HepG2 (cell line): ENCODE measurements around the gene FXYD6. TPM values are rescaled to one million over a fixed set of nuclear protein-coding genes. Genes with fewer than 3 reads are reported as not detected.

Experiments
- ATAC-seq: fragments of 200-7000 bp; cut with Tn5 transposase; 3 replicates; pipeline ENCODE4 v1.9.1; 2020; ENCODE audit warnings: mild to moderate bottlenecking, moderate library complexity
- BruUV-seq: library from RNA; stranded (reverse); fragments of 400-500 nt; replicated peaks from 2 replicates; lab custom pipeline; 2021; lab: Mats Ljungman, UMichigan
- CTCF ChIA-PET: fragments of 300-600 bp; formaldehyde crosslinking; extraction: SDS; loops from one replicate; lab custom pipeline; 2021; ENCODE audit warnings: low total read pairs, inconsistent platforms, low intra/inter-chr PET ratio; lab: Yijun Ruan, JAX
- POLR2A ChIA-PET: fragments of 350-600 bp; sonication (Branson Sonifier 250); formaldehyde crosslinking; loops from one replicate; lab custom pipeline; 2020; ENCODE audit warnings: antibody characterized with exemption, inconsistent platforms; lab: Yijun Ruan, JAX
- DNase-seq: peaks from one replicate; pipeline ENCODE4 v3.0.0-alpha.2; 2015; ENCODE audit warnings: low spot score
- FAIRE-seq: peaks from 3 replicates; lab custom pipeline; 2011; peaks lifted over from hg19 to GRCh38; lab: Jason Lieb, UNC
- H2AFZ ChIP-seq: one replicate; pipeline ENCODE4 v1.6.1; 2011; ENCODE audit warnings: low read length, inconsistent platforms
- H3K27ac ChIP-seq: fragments of 300-600 bp; 3 replicates; pipeline ENCODE4 v1.8.0; 2011; ENCODE audit warnings: mixed run types, mild to moderate bottlenecking, mixed read lengths, low read length, inconsistent platforms; ENCODE audit not compliant: insufficient read depth; ENCODE audit errors: extremely low read length
- H3K27me3 ChIP-seq, 2 experiments: fragments of 200-600 bp in 1 of 2; 2 replicates in 1 of 2; 3 replicates in 1 of 2; pipeline versions ENCODE4 v1.6.0 to v1.8.0; 2011; ENCODE audit warnings: low read length in 2 of 2, mild to moderate bottlenecking in 2 of 2, moderate library complexity in 2 of 2, inconsistent platforms in 1 of 2; ENCODE audit not compliant: insufficient read depth in 2 of 2, control insufficient read depth in 1 of 2
- H3K36me3 ChIP-seq, 2 experiments: fragments of 200-600 bp in 1 of 2; replicated peaks in 1 of 2; 2 replicates in 1 of 2; 3 replicates in 1 of 2; pipeline versions ENCODE4 v1.5.1 to v1.8.0; 2011; ENCODE audit warnings: low read length in 2 of 2, inconsistent platforms in 1 of 2; ENCODE audit not compliant: insufficient read depth in 2 of 2, control insufficient read depth in 1 of 2
- H3K4me1 ChIP-seq: 2 replicates; pipeline ENCODE4 v1.5.1; 2012; ENCODE audit warnings: low read length, inconsistent platforms; ENCODE audit not compliant: insufficient read depth
- H3K4me2 ChIP-seq: 2 replicates; pipeline ENCODE4 v1.6.0; 2011; ENCODE audit warnings: low read depth, low read length, inconsistent platforms
- H3K4me3 ChIP-seq, 3 experiments: fragments of 200-600 bp in 1 of 3; sonication (generic), shearing (Covaris generic) in 1 of 3; replicated peaks in 1 of 3; 2 replicates each; pipeline ENCODE4 v1.5.1; 2011 to 2016; ENCODE audit warnings: low read length in 3 of 3, inconsistent platforms in 2 of 3, low read depth in 2 of 3, mild to moderate bottlenecking in 2 of 3, control low read depth in 1 of 3, mixed read lengths in 1 of 3; ENCODE audit not compliant: insufficient read depth in 1 of 3
- H3K79me2 ChIP-seq: one replicate; pipeline ENCODE4 v1.6.1; 2011; ENCODE audit warnings: low read length, inconsistent platforms; ENCODE audit not compliant: insufficient read depth
- H3K9ac ChIP-seq: 2 replicates; pipeline ENCODE4 v1.6.0; 2011; ENCODE audit warnings: mild to moderate bottlenecking, low read depth, low read length, inconsistent platforms; ENCODE audit not compliant: insufficient read depth
- H3K9me3 ChIP-seq: 2 replicates; pipeline ENCODE4 v1.5.1; 2012; ENCODE audit warnings: mild to moderate bottlenecking, low read length
- H4K20me1 ChIP-seq: 2 replicates; pipeline ENCODE4 v1.6.0; 2011; ENCODE audit warnings: inconsistent platforms, mild to moderate bottlenecking, low read length, moderate library complexity; ENCODE audit not compliant: insufficient read depth
- ARNT2 ChIP-seq: sonication (generic); formaldehyde crosslinking; IDR thresholded peaks from 2 replicates; pipeline ENCODE4 v1.8.0; 2022; ENCODE audit warnings: mild to moderate bottlenecking, low read depth, missing genetic modification reagents, moderate library complexity
- CBX2 ChIP-seq, 2 experiments: fragments of 200-600 bp in 1 of 2; sonication (generic); formaldehyde crosslinking in 1 of 2; IDR thresholded peaks; 2 replicates each; pipeline versions ENCODE4 v1.7.0 to v1.8.1; 2018 to 2022; ENCODE audit warnings: low read depth in 2 of 2, low read length in 1 of 2, mild to moderate bottlenecking in 1 of 2, missing genetic modification reagents in 1 of 2
- EHMT2 ChIP-seq: fragments of 200-600 bp; sonication (generic); IDR thresholded peaks from 2 replicates; pipeline ENCODE4 v1.7.0; 2017; ENCODE audit warnings: antibody characterized with exemption, low read depth, low read length, borderline replicate concordance
- HOXA3 ChIP-seq: sonication (generic); formaldehyde crosslinking; IDR thresholded peaks from 2 replicates; pipeline ENCODE4 v1.5.0; 2020; ENCODE audit warnings: missing genetic modification reagents
- IKZF1 ChIP-seq: fragments of 450-650 bp; IDR thresholded peaks from 2 replicates; pipeline ENCODE4 v1.7.1; 2016
- MED1 ChIP-seq: sonication (generic); formaldehyde crosslinking; IDR thresholded peaks from 2 replicates; pipeline ENCODE4 v1.4.0; 2020; ENCODE audit warnings: missing genetic modification reagents
- MLX ChIP-seq: IDR thresholded peaks from 2 replicates; pipeline ENCODE4 v1.6.1; 2016
- NCOA2 ChIP-seq: sonication (generic); formaldehyde crosslinking; IDR thresholded peaks from 2 replicates; pipeline ENCODE4 v1.8.0; 2022; ENCODE audit warnings: inconsistent platforms
- NCOR1 ChIP-seq: fragments of 200-600 bp; sonication (generic); IDR thresholded peaks from 2 replicates; pipeline ENCODE4 v1.7.0; 2017; ENCODE audit warnings: antibody characterized with exemption, low read length, borderline replicate concordance
- NR3C1 ChIP-seq: sonication (generic); formaldehyde crosslinking; IDR thresholded peaks from 2 replicates; pipeline ENCODE4 v1.4.0; 2020; ENCODE audit warnings: missing genetic modification reagents
- PLRG1 ChIP-seq: fragments of 450-650 bp; conservative IDR thresholded peaks from 2 replicates; pipeline ENCODE4 v1.6.1; 2016
- TOE1 ChIP-seq: sonication (generic); formaldehyde crosslinking; IDR thresholded peaks from 2 replicates; pipeline ENCODE4 v1.4.0; 2020; ENCODE audit warnings: mild to moderate bottlenecking, missing genetic modification reagents
- ZFP36L1 ChIP-seq: sonication (generic); formaldehyde crosslinking; IDR thresholded peaks from 2 replicates; pipeline ENCODE4 v1.8.0; 2022; ENCODE audit warnings: mild to moderate bottlenecking, missing genetic modification reagents, moderate library complexity
- ZNF343 ChIP-seq: sonication (generic); formaldehyde crosslinking; IDR thresholded peaks from 2 replicates; pipeline ENCODE4 v1.4.0; 2020; ENCODE audit warnings: mild to moderate bottlenecking, missing genetic modification reagents
- ZNF607 ChIP-seq: sonication (generic); formaldehyde crosslinking; IDR thresholded peaks from 2 replicates; pipeline ENCODE4 v1.5.1; 2020; ENCODE audit warnings: missing genetic modification reagents, mild to moderate bottlenecking, borderline replicate concordance
- ZNF737 ChIP-seq: sonication (generic); formaldehyde crosslinking; IDR thresholded peaks from 2 replicates; pipeline ENCODE4 v1.5.0; 2020; ENCODE audit warnings: missing genetic modification reagents, mild to moderate bottlenecking, borderline replicate concordance
- ZNF782 ChIP-seq: sonication (generic); formaldehyde crosslinking; IDR thresholded peaks from 2 replicates; pipeline ENCODE4 v1.4.0; 2020; ENCODE audit warnings: missing genetic modification reagents, mild to moderate bottlenecking, borderline replicate concordance
- ZSCAN5A ChIP-seq: sonication (generic); formaldehyde crosslinking; IDR thresholded peaks from 2 replicates; pipeline ENCODE4 v1.8.0; 2022; ENCODE audit warnings: mild to moderate bottlenecking, missing genetic modification reagents, borderline replicate concordance
- WGBS: methylation state at CpG from one replicate; pipeline ENCODE4 v1.1.6; 2017; ENCODE audit warnings: low lambda C conversion rate; 5-methylcytosine and 5-hydroxymethylcytosine counted together
- in situ Hi-C: cut with HindIII; loops from 2 replicates; pipeline ENCODE4 v1.10.0; 2017; ENCODE audit warnings: low pct_unique_long_range_greater_than_20kb; ENCODE audit not compliant: extremely low pct_ligation_motif_present
- intact Hi-C: fragments of 100-400 bp; cut with micrococcal nuclease; formaldehyde crosslinking; loops from one replicate; pipeline ENCODE4 v1.10.0; 2022; ENCODE audit not compliant: unreplicated experiment
- polyA plus RNA-seq, 8 experiments: library from polyadenylated mRNA; depleted of rRNA in 3 of 8; stranded (reverse) in 7 of 8; unstranded in 1 of 8; fragments of >200 nt; fragmentation: Illumina TruSeq in 4 of 8; extraction: Trizol in 4 of 8; gene quantifications; 2 replicates each; pipeline versions ENCODE4 v1.2.1 to v1.2.3, GENCODE V29; 2011 to 2016; ENCODE audit warnings: low read depth in 4 of 8, missing spikeins in 1 of 8, mixed read lengths in 1 of 8; ENCODE audit not compliant: insufficient read depth in 1 of 8
- total RNA-seq, 5 experiments: library from RNA; depleted of rRNA; stranded (reverse); fragments of >200 nt; fragmentation: Illumina TruSeq; extraction: Trizol; gene quantifications; 2 replicates each; pipeline ENCODE4 v1.2.3, GENCODE V29; 2016; ENCODE audit warnings: low read depth in 1 of 5
- TF ChIP-seq, protein P1 (sequence below): sonication (generic); formaldehyde crosslinking; IDR thresholded peaks from 2 replicates; pipeline ENCODE4 v1.4.0; 2020; ENCODE audit warnings: missing genetic modification reagents; ENCODE audit errors: not compliant biosample characterization

FXYD6 gene
- total and polyA plus RNA-seq, 2 of the 13 experiments (the other 11 are each of a cell fraction or from before 2014, with no cell fraction given) = not detected

- no peak overlapping the region for H3K9ac ChIP-seq
- H3K27me3 ChIP-seq = peaks cover 4 to 54% of the 10 kb centered on the region in 2 experiments; a peak in 4 of 5 replicates
- no TSS peak for BruUV-seq
- H3K9me3 ChIP-seq = no peaks in the 10 kb centered on the region
- ATAC-seq = no peak
- no peaks in the 10 kb centered on the region for H3K36me3 ChIP-seq
- WGBS = 17% methylated on average over 6 of the region's 17 CpGs
- TF ChIP-seq ZNF782 (no peak), ZSCAN5A (CRISPR knock-in tag) (no peak), PLRG1 (no peak), HOXA3 (CRISPR knock-in tag) (no peak), ZNF607 (CRISPR knock-in tag) (no peak), CBX2 (IDR thresholded peaks at IDR 0.05; ENCODE audit: low read depth, low read length) (no peak), CBX2 (CRISPR knock-in tag; IDR thresholded peaks at IDR 0.05; ENCODE audit: low read depth) (no peak), NCOR1 (no peak), ZNF343 (CRISPR knock-in tag) (no peak), MED1 (CRISPR knock-in tag) (no peak), EHMT2 (no peak), IKZF1 (no peak), MLX (CRISPR knock-in tag) (no peak), TOE1 (CRISPR knock-in tag) (no peak), ZFP36L1 (CRISPR knock-in tag) (no peak), NCOA2 (CRISPR knock-in tag) (no peak), NR3C1 (CRISPR knock-in tag) (no peak), ZNF737 (no peak), ARNT2 (CRISPR knock-in tag) (no peak)
- TF ChIP-seq, protein P1, sequence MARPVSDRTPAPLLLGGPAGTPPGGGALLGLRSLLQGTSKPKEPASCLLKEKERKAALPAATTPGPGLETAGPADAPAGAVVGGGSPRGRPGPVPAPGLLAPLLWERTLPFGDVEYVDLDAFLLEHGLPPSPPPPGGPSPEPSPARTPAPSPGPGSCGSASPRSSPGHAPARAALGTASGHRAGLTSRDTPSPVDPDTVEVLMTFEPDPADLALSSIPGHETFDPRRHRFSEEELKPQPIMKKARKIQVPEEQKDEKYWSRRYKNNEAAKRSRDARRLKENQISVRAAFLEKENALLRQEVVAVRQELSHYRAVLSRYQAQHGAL (CRISPR knock-in tag) = no peak
- H3K79me2 ChIP-seq = no peaks in the 10 kb centered on the region
- in situ Hi-C loops = no loop called here
- no peak for DNase-seq
- H3K4me3 ChIP-seq = no peak overlapping the region
- no peaks in the 10 kb centered on the region for H3K4me1 ChIP-seq
- ChIA-PET POLR2A (no interaction called here), CTCF (no interaction called here)
- FAIRE-seq = no peak
- no peak overlapping the region for H3K4me2 ChIP-seq
- no peaks in the 10 kb centered on the region for H4K20me1 ChIP-seq
- no peak overlapping the region for H2AFZ ChIP-seq
- H3K27ac ChIP-seq = no peak overlapping the region
- intact Hi-C loops = no loop called here
Observed at GRCh38 chr11:117918366-117919255, 42.2 kb upstream of the FXYD6 start.
